HG03039 (cell line): ENCODE data around the gene NECTIN2.
"Not testable (repeated sequence)": the region's sequence is repeated elsewhere in the genome, so short reads cannot be mapped to it uniquely, and the experiment has no call there.

Experiments used
- ATAC-seq: cut with Tn5 transposase; IDR thresholded peaks from one replicate; pipeline ENCODE4 v1.9.1; 2021; ENCODE audit warnings: mild to moderate bottlenecking, moderate library complexity; ENCODE audit not compliant: unreplicated experiment

The NECTIN2 gene

DNA sequence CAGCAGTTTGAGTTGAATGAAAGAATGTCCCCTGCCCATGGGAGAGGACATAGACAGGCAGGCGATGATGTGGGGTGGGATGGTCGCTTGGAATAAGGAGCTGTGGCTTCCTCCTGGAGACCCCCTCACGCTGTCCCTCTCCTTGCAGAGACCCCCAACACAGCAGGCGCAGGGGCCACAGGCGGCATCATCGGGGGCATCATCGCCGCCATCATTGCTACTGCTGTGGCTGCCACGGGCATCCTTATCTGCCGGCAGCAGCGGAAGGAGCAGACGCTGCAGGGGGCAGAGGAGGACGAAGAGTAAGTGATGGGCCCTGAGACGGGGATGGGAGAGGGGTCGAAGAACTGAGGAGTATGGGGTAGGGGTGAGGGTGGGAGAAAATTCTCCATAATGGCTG is 36.0 kb downstream of the NECTIN2 start:
- no peak for ATAC-seq

DNA sequence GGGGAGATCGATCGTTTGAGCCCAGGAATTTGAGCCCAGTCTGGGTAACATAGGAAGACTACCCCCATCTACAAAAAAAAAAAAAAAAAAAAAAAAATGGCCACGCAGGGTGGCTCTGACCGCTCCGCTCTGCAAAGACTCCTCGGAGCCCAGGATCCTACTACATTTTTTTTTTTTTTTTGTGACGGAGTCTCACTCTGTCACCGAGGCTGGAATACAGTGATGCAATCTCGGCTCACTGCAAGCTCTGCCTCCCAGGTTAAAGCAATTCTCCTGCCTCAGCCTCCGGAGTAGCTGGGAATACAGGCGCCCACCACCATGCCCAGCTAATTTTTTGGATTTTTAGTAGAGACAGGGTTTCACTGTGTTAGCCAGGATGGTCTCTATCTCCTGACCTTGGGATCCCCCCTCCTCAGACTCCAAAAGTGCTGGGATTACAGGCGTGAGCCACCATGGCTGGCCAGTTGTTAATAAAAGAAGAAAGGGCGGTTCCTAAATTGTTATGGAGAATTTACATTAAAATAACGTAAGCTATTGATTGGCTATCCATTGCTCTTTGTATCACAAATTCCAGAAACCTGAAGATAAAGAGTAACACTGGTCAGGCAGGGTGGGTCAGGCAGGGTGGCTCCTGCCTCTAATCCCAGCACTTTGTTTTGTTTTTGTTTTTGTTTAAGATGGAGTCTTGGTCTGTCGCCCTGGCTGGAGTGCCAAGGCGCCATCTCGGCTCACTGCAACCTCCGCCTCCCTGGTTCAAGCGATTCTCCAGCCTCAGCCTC is 36.7 kb downstream of the NECTIN2 start:
- not testable (repeated sequence) for ATAC-seq

DNA sequence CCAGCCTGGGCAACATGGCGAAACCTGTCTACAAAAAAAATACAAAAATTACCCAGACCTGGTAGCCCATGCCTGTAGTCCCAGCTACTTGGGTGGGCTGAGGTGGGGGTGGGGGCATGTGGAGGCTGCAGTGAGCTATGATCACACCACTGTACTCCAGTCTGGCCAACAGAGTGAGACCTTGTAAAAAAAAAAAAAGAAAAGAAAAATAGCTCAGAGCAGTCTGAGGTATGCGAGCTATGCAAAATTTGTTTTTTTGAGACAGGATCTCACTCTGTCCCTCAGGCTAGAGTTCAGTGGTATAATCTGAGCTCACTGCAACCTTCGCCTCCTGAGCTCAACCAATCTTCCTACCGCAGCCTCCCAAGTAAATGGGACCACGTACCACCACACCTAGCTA is 37.8 kb downstream of the NECTIN2 start:
- no peak for ATAC-seq

DNA sequence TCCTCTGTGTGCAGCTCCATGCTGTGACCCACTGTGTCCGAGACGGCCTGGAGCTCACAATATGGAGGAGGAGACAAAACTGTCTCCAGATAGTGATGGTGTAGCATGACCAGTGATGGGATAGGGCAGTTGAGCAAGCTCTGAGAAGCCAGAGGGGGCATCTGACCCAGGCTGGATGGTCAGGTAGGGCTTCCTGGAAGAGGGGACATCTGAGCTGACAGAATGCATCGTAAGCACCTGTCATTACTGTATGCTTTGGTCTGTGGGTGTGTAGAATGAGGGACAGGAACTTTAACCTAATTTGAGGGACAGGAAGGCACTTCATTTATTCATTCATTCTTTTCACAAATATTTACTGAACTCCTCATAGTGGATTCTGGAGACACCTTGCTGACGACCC is 38.5 kb downstream of the NECTIN2 start:
- no peak for ATAC-seq

DNA sequence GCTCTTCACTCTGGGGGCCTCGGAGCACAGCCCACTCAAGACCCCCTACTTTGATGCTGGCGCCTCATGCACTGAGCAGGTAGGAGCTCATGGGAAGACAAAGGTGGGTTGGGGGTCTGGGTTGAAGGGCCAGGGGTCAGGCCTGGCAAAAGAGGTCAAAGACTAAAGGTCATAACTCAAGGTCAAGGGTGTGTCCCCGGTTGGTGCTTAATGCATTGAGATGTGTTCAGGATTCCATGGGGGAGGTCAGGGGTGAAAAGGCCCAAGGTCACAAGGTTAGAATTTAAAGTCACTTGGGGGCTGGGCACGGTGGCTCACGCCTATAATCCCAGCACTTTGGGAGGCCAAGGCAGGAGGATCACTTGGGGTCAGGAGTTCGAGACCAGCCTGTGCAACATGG is 40.0 kb downstream of the NECTIN2 start:
- no peak for ATAC-seq

DNA sequence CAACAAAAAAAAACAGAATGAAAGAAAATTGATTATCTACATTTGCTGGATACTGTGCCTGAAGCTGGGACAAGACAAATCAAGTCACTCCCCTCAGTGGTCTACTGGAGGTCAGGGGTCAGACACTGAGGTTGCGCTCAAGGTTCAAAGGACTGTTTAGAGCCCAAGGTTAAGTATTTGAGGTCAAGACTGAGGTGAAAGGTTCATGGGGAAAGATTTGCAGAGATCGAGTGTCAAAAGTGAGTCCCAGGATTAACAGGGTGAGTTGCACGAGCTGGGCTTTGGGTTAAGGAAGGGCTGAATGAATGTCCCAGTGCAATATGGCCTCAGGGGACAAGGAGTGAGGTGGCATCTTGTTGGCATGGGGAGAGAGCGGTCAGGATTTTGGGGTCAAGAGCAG is 41.6 kb downstream of the NECTIN2 start:
- no peak for ATAC-seq

DNA sequence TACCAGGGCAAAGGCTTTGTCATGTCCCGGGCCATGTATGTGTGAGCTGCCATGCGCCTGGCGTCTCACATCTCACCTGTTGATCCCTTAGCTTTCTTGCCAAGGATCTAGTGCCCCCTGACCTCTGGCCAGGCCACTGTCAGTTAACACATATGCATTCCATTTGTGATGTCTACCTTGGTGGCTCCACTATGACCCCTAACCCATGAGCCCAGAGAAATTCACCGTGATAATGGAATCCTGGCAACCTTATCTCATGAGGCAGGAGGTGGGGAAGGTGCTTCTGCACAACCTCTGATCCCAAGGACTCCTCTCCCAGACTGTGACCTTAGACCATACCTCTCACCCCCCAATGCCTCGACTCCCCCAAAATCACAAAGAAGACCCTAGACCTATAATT is 42.2 kb downstream of the NECTIN2 start:
- not testable (repeated sequence) for ATAC-seq

DNA sequence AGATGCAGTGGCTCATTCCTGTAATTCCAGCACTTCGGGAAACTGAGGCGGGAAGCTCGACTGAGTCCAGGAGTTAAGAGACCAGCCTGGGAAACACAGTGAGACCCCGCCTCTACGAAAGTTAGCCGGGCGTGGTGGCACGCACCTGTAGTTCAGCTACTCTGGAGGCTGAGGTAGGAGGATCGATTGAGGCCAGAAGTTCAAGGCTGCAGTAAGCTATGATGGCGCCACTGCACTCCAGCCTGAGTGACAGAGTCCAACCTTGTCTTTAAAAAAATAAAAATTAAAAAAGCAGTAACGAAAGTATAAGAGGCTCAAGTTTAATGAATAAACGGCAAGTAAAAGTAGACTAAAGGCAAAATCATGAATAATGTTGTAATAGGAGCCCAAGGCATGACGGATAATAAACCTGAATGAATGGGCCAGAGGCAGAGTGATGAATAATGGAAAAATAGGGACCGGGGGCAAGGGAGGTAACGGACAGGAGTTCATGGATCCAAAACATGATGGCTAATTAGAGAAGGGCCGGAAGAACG is 43.8 kb downstream of the NECTIN2 start:
- no peak for ATAC-seq

DNA sequence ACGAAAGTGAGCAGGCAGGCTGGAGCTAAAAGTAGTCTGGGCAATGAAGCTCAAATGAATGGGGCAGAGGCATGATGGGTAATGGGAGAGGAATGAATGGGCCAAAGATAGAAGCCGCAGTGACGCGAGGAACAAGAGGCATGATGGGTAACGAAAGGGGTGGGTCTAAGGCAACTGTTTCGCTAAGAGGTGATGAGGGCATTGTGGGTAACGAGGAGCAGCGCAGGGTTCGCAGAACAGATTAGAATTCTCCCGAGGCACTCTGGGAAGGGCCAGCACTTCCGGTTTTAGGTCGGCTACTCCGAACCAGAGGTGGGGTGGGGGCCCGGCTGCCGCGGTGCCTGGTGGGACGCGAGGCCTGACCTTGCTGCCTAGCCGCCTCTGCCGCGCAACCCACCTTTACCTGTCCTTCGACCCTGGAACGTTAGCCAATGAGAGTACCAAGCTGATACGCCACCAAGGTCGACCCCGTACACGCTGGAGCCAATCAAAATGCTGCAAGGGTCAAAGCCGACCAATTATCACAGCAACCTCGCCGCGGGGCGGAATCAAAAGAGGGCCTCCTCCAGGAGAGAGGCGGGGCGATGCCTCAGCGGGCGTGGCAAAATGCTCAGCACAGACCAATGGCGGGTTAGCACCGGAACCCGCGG is 44.4 kb downstream of the NECTIN2 start:
- peak; percentile 78 for ATAC-seq

DNA sequence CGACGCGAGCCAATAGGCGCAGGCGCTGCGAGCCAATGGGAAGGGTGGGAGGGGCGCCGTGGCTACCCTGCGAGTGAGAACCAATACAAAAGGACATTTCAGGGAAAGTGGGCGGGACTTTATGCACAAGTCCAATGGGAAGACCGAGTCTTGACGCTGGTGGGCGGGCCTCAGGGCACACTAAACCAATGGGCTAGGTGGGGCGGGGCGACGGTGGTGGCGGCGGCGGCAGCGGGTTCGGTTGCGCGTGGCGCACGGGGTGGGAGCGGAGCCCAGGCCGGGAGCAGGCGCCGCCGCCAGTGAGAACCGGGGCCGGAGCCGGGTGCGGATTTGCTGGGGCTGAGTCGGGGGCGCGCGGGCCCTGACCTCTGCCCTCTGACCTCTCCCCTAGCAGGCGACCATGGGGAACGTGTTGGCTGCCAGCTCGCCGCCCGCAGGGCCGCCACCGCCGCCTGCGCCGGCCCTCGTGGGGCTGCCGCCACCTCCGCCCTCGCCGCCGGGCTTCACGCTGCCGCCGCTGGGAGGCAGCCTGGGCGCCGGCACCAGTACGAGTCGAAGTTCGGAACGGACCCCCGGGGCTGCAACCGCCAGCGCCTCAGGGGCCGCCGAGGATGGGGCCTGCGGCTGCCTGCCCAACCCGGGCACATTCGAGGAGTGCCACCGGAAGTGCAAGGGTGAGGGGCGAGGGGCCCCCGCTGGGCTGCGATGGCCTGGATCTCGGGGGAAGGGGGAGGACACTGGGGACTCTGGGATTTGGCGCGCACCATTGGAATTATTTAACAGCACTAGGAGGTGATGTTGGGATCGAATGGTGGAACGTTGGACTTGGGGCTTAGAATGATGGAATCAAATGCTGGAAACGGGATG is 45.2 kb downstream of the NECTIN2 start, which contains the start of gene TOMM40:
TOMM40 (plus strand) TSS at position 239 of the 867 bp plus-strand sequence; CDS start at position 401, 162 bp downstream.
- ATAC-seq, result peak; percentile 58

DNA sequence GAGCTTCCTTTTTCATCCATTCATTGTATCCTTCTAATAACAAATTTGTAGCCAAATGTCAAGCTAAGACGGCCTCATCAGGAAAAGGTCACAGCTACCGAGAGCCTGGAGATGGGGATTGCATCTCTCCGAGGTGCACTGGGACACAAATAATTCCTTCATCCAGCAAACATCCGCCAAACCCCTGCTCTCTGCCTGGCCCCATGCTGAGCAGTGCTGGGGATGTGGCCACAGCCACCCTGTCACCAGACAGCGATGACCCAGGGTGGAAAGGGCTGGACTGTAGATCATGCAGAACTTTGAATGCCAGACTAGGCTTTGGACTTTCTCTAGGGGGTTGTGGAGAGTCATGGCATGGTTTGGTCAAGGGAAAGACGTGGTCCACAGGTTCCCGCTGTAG is 46.8 kb downstream of the NECTIN2 start:
- no peak for ATAC-seq

DNA sequence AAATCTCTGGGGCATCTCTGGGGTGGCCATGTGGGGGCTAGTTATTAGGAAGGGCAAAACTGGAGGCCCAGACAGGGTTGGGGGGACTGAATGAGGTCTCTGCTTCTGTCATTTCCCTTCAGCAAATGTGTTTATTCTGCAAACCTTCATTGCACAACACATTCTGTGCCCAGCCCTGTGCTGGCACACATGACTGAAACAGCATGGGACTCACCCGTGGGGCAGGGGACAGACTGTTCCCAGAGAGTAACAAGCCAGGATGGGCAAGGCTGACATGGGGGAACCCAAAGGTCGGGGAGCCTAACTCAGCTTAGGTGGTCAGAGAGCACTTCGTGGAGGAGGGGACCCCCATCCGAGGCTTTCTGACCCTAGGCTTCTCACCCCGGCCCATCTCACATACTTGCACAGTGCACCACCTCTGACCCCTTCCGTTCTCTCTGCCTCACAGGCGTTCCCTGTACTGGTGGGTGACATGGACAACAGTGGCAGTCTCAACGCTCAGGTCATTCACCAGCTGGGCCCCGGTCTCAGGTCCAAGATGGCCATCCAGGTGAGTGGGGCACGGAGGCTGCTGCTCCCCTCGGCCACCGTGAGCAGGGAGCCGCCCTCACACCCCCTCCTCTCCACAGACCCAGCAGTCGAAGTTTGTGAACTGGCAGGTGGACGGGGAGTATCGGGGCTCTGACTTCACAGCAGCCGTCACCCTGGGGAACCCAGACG is 47.4 kb downstream of the NECTIN2 start:
- ATAC-seq, result no peak

DNA sequence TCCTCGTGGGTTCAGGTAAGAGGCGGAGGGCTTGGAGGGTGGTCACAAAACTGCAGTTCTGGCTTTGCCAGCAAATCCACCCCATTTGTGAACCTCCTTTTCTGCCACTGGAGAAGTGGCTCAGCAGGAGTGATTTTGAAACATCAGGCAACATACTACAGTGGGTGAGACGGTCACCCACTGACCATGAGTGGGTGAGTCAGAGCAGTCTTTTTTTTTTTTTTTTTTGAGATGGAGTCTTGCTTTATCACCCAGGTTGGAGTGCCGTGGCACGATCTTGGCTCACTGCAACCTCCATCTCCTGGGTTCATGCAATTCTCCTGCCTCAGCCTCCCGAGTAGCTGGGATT is 47.9 kb downstream of the NECTIN2 start:
- no peak for ATAC-seq

DNA sequence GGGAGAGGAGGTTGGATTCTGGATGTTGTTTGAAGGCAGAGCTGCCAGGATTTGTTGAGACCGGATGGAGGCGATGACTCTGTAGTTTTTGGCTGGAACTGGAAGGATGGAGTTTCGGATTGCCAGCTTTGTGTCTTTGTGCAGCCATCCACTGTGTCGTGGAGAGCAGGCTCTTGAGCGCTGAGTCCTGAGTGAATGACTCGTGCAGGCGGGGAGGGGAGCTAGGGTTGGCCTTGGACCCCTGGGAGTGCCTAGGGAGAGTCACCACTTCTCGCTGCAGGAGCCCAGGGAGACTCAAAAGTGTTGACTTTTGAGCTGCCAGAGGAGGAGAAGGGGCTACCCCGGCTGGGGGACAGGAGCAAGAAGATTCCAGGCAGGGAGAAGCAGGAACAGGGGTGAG is 48.8 kb downstream of the NECTIN2 start:
- ATAC-seq, result no peak

DNA sequence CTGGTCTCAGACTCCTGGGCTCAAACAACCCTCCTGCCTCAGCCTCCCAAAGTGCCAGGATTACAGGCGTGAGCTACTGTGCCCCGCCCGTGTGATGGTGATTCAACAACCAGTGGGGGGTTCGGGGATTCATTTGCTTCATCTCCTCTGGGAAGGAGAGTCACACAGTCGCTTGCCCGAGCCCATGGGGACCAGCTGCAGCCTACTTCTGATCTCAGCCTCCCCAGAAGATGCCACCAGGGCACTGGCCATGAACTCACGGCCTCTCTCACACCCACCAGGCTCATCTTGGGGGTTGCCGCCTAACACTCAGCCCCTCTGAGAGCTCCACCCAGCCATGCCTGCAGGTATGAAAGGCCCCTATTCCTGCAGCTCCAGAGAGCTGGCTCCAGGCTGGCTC is 51.7 kb downstream of the NECTIN2 start:
- no peak for ATAC-seq

DNA sequence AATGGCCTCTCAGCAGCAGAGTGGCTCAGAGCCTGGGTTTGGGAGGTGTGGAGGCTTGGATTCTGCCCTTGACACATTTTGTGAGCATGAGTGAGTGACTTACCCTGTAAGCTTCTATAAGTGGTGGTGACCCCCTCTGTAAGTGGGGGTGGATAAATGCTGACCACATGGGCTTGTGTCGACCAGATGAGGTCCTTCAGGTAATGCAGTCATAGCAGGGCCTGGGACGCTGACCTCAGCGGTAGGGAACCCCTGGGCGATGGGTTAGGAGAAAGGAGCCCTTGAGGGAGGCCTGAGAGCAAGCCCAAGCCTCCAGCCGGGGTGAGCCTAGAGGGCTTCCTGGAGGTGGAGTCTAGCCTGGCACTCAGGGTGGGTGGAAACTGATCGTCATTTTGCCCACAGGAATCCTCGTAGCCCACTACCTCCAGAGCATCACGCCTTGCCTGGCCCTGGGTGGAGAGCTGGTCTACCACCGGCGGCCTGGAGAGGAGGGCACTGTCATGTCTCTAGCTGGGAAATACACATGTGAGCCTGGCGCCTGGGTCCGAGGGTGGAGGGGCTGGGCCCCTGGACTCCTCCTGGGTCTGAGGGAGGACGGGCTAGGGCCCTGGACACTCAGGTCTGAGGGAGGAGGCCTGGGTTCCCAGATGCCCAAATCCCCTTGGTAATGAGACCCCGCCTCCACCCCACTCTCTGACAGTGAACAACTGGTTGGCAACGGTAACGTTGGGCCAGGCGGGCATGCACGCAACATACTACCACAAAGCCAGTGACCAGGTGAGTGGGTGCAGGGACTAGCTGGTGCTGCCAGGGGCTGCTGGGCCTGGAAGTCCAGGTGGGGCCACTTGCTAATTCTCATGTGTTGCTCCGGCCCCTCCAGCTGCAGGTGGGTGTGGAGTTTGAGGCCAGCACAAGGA is 54.5 kb downstream of the NECTIN2 start:
- ATAC-seq, result no peak

DNA sequence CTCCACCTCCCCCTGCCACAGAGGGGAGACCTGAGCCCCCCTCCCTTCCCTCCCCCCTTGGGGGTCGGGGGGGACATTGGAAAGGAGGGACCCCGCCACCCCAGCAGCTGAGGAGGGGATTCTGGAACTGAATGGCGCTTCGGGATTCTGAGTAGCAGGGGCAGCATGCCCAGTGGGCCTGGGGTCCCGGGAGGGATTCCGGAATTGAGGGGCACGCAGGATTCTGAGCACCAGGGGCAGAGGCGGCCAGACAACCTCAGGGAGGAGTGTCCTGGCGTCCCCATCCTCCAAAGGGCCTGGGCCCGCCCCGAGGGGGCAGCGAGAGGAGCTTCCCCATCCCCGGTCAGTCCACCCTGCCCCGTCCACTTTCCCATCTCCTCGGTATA is 57.1 kb downstream of the NECTIN2 start:
- ATAC-seq, result no peak

DNA sequence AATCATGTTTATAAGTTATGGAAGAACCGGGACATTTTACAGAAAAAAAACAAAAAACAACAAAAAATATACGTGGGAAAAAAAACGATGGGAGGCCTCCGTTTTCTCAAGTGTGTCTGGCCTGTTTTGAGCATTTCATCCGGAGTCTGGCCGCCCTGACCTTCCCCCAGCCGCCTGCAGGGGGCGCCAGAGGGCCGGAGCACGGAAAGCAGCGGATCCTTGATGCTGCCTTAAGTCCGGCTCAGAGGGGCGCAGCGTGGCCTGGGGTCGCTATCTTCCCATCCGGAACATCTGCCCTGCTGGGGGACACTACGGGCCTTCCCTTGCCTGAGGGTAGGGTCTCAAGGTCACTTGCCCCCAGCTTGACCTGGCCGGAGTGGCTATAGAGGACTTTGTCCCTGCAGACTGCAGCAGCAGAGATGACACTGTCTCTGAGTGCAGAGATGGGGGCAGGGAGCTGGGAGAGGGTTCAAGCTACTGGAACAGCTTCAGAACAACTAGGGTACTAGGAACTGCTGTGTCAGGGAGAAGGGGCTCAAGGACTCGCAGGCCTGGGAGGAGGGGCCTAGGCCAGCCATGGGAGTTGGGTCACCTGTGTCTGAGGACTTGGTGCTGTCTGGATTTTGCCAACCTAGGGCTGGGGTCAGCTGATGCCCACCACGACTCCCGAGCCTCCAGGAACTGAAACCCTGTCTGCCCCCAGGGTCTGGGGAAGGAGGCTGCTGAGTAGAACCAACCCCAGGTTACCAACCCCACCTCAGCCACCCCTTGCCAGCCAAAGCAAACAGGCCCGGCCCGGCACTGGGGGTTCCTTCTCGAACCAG is 57.7 kb downstream of the NECTIN2 start:
- ATAC-seq, result no peak
